Measurements from ENCODE around the gene EYA2.

EYA2 gene

GRCh38 chr20:47040506-47041125 is 146.0 kb downstream of the EYA2 start:
- DNase-seq, result no peak

GRCh38 chr20:47041396-47041899 is 146.8 kb downstream of the EYA2 start:
- DNase-seq, result no peak

- DNase-seq, result no peak
Measured at GRCh38 chr20:47042464-47042863, 147.8 kb downstream of the EYA2 start.

- no peak for DNase-seq
Measured at GRCh38 chr20:47043086-47043485, 148.4 kb downstream of the EYA2 start.

- DNase-seq, result no peak
Measured at GRCh38 chr20:47044938-47045337, 150.3 kb downstream of the EYA2 start.

- DNase-seq, result no peak
Measured at GRCh38 chr20:47048054-47048453, 153.4 kb downstream of the EYA2 start.

GRCh38 chr20:47049771-47050170 is 155.1 kb downstream of the EYA2 start:
- no peak for DNase-seq

- no peak for DNase-seq
Measured at GRCh38 chr20:47050996-47051395, 156.4 kb downstream of the EYA2 start.

- no peak for DNase-seq
Measured at GRCh38 chr20:47051936-47052526, 157.4 kb downstream of the EYA2 start.

GRCh38 chr20:47054506-47054905 is 159.9 kb downstream of the EYA2 start:
- DNase-seq, result no peak

GRCh38 chr20:47054945-47055344 is 160.3 kb downstream of the EYA2 start:
- DNase-seq, result no peak

- no peak for DNase-seq
Measured at GRCh38 chr20:47055699-47056369, 161.2 kb downstream of the EYA2 start.

GRCh38 chr20:47057661-47058060 is 163.0 kb downstream of the EYA2 start:
- DNase-seq, result no peak

- no peak for DNase-seq
Measured at GRCh38 chr20:47058236-47058635, 163.6 kb downstream of the EYA2 start.

GRCh38 chr20:47059536-47059935 is 164.9 kb downstream of the EYA2 start:
- DNase-seq, result no peak

GRCh38 chr20:47061549-47061948 is 166.9 kb downstream of the EYA2 start:
- DNase-seq, result no peak

GRCh38 chr20:47062226-47062890 is 167.7 kb downstream of the EYA2 start:
- no peak for DNase-seq

GRCh38 chr20:47063407-47063806 is 168.8 kb downstream of the EYA2 start:
- DNase-seq, result no peak

GRCh38 chr20:47063808-47064207 is 169.2 kb downstream of the EYA2 start:
- no peak for DNase-seq

GRCh38 chr20:47066484-47067270 is 172.0 kb downstream of the EYA2 start:
- DNase-seq, result no peak

GRCh38 chr20:47067776-47068175 is 173.1 kb downstream of the EYA2 start:
- no peak for DNase-seq

- no peak for DNase-seq
Measured at GRCh38 chr20:47070176-47070575, 175.5 kb downstream of the EYA2 start.

GRCh38 chr20:47071646-47072185 is 177.1 kb downstream of the EYA2 start:
- DNase-seq, result no peak

Measured in activated naive CD4-positive, alpha-beta T cell treated with Interleukin-2 at 50 U/mL for 16 hours (primary cell).